ENCODE data around the gene UBL3.

GRCh38 chr13:29885989-29886388 lies 35.6 kb upstream of the UBL3 start:
- TF ChIP-seq EZH2 (IDR thresholded peaks at IDR 0.05; ENCODE audit: low read length, unreplicated experiment) (no peak), EZH2phosphoT487 (IDR thresholded peaks at IDR 0.05; ENCODE audit: borderline replicate concordance, low read length) (no peak)
- TF ChIP-seq, protein P1, sequence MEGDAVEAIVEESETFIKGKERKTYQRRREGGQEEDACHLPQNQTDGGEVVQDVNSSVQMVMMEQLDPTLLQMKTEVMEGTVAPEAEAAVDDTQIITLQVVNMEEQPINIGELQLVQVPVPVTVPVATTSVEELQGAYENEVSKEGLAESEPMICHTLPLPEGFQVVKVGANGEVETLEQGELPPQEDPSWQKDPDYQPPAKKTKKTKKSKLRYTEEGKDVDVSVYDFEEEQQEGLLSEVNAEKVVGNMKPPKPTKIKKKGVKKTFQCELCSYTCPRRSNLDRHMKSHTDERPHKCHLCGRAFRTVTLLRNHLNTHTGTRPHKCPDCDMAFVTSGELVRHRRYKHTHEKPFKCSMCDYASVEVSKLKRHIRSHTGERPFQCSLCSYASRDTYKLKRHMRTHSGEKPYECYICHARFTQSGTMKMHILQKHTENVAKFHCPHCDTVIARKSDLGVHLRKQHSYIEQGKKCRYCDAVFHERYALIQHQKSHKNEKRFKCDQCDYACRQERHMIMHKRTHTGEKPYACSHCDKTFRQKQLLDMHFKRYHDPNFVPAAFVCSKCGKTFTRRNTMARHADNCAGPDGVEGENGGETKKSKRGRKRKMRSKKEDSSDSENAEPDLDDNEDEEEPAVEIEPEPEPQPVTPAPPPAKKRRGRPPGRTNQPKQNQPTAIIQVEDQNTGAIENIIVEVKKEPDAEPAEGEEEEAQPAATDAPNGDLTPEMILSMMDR (conservative IDR thresholded peaks at IDR 0.05; ENCODE audit: low read depth, low read length): no peak

All from PC-3 (cell line).